A549 (cell line): ENCODE data around the gene GPRASP2.

Experiments used
- CHD4 ChIP-seq: fragments of 200-600 bp; sonication (generic); IDR thresholded peaks from 2 replicates; pipeline ENCODE4 v1.6.1; 2016; ENCODE audit warnings: antibody characterized with exemption, mild to moderate bottlenecking, borderline replicate concordance
- CTCF ChIP-seq: fragments of >200 bp; sonication (Bioruptor Twin); formaldehyde crosslinking; IDR thresholded peaks from 3 replicates; pipeline ENCODE4 v1.5.1; 2016
- ELK1 ChIP-seq: fragments of 150-350 bp; IDR thresholded peaks from 2 replicates; pipeline ENCODE4 v1.6.1; 2014; ENCODE audit warnings: low read depth, mild to moderate bottlenecking, low read length
- EP300 ChIP-seq, 2 experiments: fragments of >200 bp; sonication (Bioruptor Twin); formaldehyde crosslinking; IDR thresholded peaks; 2 replicates in 1 of 2; 3 replicates in 1 of 2; pipeline ENCODE4 v1.6.1; 2016 to 2017
- KDM5A ChIP-seq: fragments of 200-600 bp; sonication (generic); IDR thresholded peaks from 2 replicates; pipeline ENCODE4 v1.6.1; 2016; ENCODE audit warnings: antibody characterized with exemption, mild to moderate bottlenecking
- NR3C1 ChIP-seq: fragments of >200 bp; sonication (Bioruptor Twin); formaldehyde crosslinking; IDR thresholded peaks from 3 replicates; pipeline ENCODE4 v1.6.1; 2017
- PBX3 ChIP-seq: IDR thresholded peaks from 2 replicates; pipeline ENCODE4 v1.6.1; 2012
- PHF8 ChIP-seq: fragments of 200-600 bp; sonication (generic); IDR thresholded peaks from 2 replicates; pipeline ENCODE4 v1.6.1; 2016; ENCODE audit warnings: low read depth, mild to moderate bottlenecking, antibody characterized with exemption, moderate library complexity, borderline replicate concordance
- POLR2A ChIP-seq: IDR thresholded peaks from 2 replicates; pipeline ENCODE4 v1.6.1; 2012; ENCODE audit warnings: mild to moderate bottlenecking, low read length
- RAD21 ChIP-seq, 2 experiments: fragments of >200 bp in 1 of 2; sonication (Bioruptor Twin) in 1 of 2; formaldehyde crosslinking in 1 of 2; IDR thresholded peaks in 1 of 2; conservative IDR thresholded peaks in 1 of 2; 2 replicates in 1 of 2; 3 replicates in 1 of 2; pipeline ENCODE4 v1.6.1; 2012 to 2018; ENCODE audit warnings: inconsistent platforms in 1 of 2
- RCOR1 ChIP-seq: fragments of 150-350 bp; IDR thresholded peaks from 2 replicates; pipeline ENCODE4 v1.6.1; 2014; ENCODE audit warnings: antibody characterized with exemption, low read length, low read depth
- RFX5 ChIP-seq: fragments of 450-650 bp; IDR thresholded peaks from 2 replicates; pipeline ENCODE4 v1.7.1; 2014; ENCODE audit warnings: antibody characterized with exemption, mild to moderate bottlenecking, moderate library complexity
- SMC3 ChIP-seq: fragments of >200 bp; sonication (Bioruptor Twin); formaldehyde crosslinking; IDR thresholded peaks from 3 replicates; pipeline ENCODE4 v1.6.1; 2018; ENCODE audit warnings: inconsistent platforms
- USF2 ChIP-seq: fragments of 450-650 bp; IDR thresholded peaks from 2 replicates; pipeline ENCODE4 v1.6.1; 2014; ENCODE audit warnings: antibody characterized with exemption

GRCh38 chrX:102711872-102712215 is 404 bp upstream of the GPRASP2 start:
- no peak for TF ChIP-seq EP300 (IDR thresholded peaks at IDR 0.05)
- no peak for TF ChIP-seq CHD4
- TF ChIP-seq CTCF, result no peak
- TF ChIP-seq PHF8, result no peak
- TF ChIP-seq NR3C1, result no peak
- no peak for TF ChIP-seq ELK1
- TF ChIP-seq PBX3, result no peak
- TF ChIP-seq SMC3, result no peak
- no peak for TF ChIP-seq KDM5A
- no peak for TF ChIP-seq POLR2A
- no peak for TF ChIP-seq RAD21 (conservative IDR thresholded peaks at IDR 0.05 in 1 of 2, IDR thresholded peaks at IDR 0.05 in 1 of 2)
- TF ChIP-seq RFX5, result no peak
- TF ChIP-seq USF2, result no peak
- TF ChIP-seq RCOR1, result no peak
